Measurements from ENCODE around the gene MEIS1.

DNA sequence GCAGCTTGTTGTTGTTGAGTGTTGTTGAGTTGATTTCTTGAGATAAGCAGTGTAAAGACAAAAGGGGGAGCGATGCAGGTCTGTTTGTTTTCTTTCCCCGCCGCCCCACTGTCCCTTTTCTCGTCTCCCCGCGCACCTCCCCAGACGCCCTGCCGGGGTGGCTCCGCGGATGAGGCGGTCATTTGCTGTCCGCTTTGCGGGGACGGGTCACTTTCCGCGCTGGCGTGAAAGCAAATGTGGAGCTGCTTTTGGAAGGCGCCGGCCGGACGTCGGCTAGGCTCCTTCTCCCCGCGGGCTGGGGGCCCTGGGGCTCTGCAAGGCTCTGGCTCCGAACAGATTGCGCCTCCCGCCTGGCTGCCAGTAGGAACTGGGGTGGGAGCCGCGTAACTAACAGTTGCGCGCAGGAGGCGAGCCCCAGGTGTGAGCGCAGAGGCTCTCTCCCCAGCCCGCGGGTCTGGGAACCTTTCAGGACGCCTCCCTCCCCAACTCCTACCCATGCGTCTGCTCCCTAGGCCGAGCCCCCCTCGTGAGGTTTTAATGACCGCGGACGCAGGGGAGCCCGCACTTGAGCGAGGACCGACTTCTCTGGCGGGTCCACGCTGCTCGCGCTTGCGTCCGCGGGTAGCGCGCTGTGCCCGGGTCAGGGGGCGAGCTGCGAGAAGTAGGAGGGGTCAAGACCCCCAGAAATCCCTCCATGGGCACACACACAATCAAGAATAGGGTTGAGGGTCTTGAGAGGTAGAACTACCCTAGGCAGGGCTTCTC lies 146.6 kb downstream of the MEIS1 start:
- TF ChIP-seq POLR2A (IDR thresholded peaks at IDR 0.05) = no peak
- TF ChIP-seq, protein P1, sequence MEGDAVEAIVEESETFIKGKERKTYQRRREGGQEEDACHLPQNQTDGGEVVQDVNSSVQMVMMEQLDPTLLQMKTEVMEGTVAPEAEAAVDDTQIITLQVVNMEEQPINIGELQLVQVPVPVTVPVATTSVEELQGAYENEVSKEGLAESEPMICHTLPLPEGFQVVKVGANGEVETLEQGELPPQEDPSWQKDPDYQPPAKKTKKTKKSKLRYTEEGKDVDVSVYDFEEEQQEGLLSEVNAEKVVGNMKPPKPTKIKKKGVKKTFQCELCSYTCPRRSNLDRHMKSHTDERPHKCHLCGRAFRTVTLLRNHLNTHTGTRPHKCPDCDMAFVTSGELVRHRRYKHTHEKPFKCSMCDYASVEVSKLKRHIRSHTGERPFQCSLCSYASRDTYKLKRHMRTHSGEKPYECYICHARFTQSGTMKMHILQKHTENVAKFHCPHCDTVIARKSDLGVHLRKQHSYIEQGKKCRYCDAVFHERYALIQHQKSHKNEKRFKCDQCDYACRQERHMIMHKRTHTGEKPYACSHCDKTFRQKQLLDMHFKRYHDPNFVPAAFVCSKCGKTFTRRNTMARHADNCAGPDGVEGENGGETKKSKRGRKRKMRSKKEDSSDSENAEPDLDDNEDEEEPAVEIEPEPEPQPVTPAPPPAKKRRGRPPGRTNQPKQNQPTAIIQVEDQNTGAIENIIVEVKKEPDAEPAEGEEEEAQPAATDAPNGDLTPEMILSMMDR (IDR thresholded peaks at IDR 0.05) = no peak
